HG02798 (cell line): ENCODE results near the gene SORCS2.
A peak's percentile ranks its signal among the peaks of the same experiment; 100 is the strongest.

ENCODE experiments used
- ATAC-seq: cut with Tn5 transposase; IDR thresholded peaks from one replicate; pipeline ENCODE4 v1.9.1; 2021; ENCODE audit warnings: mild to moderate bottlenecking; ENCODE audit not compliant: unreplicated experiment, poor library complexity

Gene SORCS2

DNA sequence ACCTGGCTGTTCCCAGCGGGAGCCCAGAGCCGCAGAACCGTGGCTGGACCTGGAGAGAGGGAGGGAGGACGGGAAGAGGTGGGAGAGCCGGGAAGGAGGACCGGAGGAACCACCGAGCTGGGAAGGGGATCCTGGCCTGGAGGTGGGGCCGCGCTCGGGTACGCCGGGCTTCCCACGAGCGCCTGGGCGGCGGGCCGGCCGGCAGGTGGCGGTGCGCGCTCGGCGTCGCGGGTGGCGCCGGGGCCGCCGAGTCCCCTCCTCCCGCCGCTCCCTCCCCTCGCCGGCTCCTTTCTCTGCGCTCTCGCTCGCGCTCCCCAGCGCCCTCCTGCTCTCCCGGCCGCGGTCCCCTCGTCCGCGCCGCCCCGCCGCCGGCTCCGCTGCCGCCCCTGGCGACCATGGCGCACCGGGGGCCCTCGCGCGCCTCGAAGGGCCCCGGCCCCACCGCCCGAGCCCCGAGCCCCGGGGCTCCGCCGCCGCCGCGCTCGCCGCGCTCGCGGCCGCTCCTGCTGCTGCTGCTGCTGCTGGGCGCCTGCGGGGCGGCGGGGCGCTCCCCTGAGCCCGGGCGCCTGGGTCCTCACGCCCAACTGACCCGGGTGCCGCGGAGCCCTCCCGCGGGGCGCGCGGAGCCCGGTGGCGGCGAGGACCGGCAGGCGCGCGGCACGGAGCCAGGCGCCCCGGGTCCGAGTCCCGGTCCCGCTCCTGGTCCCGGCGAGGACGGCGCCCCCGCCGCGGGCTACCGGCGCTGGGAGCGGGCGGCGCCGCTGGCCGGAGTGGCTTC, at the start of gene SORCS2:
Gene SORCS2 (plus strand): TSS at position 287 of the 778 bp plus-strand sequence.
- ATAC-seq, result peak; percentile 55

DNA sequence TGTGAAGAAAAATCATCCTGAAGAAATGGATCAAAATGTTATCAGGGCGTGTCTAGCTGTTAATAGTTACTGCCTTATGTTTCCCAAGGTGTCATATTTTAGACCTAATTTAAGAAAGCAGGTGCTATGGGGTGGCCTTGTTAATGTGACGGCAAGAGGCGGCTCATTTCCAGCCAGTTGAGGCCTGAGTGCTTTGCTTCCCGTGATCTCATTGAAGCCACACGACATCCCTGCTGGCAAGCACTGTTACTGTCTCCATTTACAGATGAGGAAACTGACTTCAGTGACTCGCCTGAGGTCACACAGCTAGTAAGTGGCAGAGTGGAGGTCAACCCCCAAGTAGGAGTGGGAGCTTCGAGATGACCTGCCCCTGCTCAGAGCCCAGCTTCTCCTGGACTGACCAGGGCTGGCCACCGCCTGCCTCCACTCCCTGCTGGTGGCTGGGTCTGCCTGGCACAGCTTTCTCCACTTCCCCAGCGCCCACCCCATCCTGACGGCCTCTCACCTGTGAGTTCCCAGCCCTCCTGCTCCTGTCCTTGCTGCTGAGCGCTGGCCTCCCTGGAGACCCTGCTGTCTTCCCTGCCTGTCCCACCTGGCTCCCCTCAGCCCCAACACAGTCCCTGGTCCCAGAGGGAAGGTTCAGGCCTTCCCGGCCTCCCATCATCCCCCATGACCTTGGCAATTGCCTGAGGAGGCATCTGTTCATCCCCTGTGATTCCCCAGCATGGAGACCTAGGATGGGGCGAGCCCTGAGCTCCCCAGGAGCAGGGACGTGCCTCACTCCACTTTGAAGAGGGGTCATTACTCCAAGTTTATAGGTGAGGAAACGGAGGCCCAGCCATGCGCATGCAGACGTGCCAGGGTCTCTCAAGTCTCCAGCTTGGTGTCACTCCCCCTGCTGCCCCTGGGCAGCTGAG, 47.7 kb upstream of the SORCS2 start:
- no peak for ATAC-seq

DNA sequence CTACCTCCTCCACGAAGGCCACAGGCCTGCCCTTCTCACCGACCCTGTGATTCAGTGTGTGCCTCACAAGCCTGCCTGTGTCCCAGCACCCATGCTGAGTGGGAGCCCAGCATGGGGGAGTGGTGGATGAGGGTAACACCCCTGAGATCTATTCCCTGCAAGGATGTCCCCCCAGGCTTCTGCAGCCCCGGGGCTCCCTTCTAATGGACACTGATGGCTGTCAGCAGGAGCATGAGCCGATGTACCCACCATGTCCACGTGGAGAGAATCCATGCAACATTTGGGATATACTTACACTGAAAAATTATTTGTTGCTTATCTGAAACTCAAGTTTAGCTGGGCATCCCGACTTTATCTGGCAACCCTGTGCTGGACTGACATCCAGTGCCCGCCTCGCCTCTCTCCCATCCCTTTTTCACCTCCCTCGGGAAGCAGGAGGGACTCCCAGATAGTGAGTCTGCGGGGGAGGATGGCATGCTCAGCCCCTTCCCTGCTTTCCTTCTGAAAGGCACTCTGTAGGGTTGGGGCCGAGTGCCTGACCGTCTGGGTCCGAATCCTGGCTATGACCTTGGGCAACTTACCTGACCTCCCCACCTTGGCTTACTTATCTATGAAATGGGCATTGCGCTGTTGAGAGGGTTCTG, 46.9 kb upstream of the SORCS2 start:
- no peak for ATAC-seq

DNA sequence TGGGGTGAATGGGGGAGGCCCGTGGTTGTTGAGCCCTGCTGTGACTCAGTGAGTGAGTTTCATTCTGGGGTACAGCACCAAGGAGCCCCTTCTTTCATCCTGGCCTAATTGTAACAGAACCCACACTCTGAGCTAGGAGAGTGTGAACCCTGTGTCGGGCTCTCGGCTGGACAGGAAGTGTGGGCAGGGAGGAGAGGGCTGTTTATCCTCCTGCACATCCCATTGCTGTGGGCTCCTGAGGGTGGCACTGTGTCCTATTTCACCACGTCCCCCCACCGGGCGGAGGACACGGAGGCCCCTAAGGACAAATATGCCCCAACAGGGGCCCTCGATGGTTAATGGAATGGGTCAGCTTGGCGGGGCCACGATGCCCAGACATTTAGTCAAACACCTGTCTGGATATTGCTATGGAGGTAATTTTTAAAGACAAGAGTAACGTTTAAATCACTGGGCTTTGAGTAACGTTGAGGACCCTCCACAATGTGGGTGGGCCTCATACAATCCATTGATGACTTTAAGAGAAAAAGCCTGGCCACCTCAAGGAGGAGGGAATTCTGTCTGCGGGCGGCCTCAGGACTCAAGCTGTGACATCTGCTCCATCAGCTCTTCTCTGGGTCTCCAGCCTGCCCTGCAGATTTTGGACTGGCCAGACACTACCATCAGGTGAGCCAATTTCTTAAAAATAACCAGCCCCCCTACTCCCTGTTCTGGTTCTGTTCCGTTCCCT, 46.1 kb upstream of the SORCS2 start:
- no peak for ATAC-seq

DNA sequence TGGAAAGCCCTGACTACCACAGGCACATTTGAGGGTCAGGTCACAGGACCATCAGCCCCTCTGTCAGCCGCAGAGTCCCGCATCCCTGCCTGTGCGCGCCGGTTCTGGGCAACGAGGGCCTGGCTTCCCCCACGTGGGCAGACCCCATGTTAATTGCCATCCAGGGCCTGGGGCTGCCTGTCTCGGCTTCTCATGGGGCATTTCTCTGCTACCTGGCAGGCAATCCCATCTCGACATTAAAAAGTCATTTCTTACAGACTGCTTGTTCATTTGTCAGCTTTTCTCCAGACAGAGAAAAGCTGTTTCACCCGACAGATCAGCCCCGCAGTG, 45.6 kb upstream of the SORCS2 start:
- no peak for ATAC-seq

DNA sequence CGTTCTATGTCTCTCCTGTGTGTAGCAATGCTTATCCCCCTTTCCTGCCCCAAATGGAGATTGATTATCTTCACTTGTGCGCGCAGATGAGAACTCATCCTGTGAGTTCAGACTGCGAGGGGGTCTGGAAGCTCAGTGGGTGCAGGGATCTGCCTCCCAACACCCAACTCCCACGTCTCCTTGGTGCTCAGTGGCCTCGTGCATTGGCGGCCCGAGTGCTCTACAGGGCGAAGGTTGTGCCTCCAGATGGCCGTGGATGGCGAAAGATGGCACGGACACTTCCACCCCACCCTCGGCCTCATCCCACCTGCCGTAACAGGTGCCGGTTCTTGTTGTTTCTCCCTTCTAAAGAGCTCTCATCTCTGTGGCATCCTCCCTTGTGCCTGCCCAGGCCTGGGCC, 45.1 kb upstream of the SORCS2 start:
- no peak for ATAC-seq

DNA sequence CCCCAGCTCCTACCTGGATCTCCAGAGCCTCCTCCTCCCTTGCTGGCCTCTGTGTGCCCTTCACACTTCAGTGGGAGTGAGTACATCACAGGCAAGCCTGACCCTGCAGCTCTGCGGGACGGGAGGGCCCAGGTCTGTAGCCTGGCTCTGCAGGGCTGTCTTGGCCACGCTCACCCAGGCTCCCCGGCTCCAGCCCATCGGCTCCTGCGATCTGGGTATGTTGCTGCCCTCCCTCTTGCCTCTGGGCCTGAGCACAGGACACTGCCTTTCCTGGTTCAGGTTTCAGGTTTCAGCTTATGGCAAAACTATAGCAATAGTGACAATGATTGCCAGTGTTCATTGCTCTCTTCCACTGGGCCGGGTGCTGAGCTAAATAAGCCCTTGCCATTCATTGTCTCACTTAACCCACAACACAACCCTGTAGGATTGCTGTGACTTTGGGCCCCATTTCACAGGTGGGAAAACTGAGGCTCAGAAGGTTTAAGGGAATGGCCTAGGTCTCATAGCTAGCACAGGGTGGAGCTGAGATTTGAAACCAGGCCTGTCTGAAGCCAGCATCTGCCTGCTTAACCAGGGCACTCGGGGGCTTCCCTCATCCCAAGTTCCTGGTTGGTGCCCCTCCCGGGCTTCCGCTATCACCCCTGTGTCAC, 44.6 kb upstream of the SORCS2 start:
- ATAC-seq, result no peak

DNA sequence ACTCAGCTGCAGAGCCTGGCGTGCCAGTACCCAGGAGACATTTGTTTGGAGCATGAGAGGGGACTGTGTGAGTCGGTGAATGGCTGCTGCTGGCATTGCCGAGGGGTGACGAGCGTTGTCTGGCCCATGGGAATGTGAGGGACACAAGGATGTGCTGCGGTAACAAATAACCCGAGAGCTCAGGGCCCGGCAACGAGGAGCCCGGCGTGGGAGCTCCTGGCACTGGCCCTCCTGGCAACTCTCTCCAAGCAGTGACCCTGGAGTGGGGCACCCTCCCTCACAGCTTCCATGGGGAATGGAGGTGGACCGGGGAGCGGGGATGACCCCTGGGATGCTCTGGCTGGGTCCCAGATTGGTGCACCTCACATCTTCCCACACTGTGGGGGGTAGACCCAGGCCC, 44.0 kb upstream of the SORCS2 start:
- no peak for ATAC-seq

DNA sequence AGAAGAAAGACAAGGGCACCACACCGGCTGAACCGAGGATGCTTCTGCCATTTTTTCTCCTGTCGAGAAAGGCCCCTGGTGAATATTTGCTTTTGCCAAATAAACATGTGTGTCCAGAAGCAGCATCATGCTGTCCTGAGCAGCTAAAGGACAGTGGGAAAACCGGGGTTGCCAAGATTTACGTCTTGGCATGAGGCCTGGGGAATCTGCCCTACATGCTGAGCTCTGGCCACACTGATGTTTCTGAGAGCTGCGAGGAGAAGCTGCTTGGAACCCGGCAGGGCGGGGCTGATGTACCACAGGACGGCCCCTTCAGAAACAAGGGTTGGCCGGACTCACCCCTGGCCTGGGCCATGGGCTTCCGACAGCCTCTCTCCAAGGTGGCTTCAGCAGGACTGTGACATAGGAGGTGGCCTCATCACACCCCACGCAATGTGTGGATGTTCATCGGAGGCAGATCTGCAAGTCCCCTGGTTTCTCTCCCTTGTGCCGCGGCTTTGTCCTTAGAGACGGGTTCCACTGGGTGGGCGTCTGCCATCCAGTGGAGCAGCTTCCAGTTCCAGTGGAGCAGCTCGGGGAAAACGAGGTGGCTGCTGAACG, 42.2 kb upstream of the SORCS2 start:
- no peak for ATAC-seq

DNA sequence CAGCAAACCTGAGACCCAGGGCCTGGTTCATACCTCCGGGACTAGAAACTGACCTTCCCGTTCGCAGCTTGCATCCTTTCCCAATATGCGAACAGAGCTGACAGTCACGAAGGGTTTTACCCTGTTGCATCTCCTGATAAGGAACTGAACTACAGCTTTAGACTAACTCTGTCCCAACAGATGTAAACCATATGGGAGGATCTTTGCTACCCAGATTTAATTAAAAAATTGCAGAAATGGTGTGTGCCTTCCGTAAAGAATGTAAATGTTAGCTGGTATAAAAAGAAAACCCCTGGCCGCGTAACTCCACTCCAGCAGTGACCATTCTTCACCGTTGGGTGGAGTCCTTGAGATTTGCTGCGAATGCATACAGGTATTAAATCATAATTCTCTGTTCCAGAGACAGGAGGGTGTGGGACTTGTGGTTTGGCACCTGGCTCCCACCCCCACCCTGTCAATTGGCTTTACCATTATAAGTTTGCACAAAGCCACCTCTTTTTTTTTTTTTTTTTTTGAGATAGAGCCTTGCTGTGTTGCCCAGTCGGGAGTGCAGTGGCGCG, 40.6 kb upstream of the SORCS2 start:
- no peak for ATAC-seq

DNA sequence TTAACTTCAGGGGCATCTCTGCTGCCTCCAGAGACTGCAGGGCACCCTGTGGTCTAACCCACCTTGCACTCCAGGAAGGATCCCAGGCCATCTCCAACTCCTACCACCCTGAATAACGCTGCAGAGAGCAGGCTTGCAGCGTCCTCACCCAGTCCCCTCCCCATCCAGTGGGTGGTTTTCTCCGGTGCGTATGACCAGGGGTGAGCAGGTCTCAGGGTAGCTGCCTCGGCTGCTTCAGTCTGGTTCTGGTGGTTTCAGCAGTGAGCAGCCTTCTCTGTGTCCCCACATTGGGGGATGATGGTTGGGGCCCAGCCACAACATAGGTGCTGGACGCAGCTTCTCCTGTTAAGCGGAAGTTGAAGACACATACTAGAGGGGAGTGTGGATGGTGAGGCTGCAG, 38.6 kb upstream of the SORCS2 start:
- no peak for ATAC-seq

DNA sequence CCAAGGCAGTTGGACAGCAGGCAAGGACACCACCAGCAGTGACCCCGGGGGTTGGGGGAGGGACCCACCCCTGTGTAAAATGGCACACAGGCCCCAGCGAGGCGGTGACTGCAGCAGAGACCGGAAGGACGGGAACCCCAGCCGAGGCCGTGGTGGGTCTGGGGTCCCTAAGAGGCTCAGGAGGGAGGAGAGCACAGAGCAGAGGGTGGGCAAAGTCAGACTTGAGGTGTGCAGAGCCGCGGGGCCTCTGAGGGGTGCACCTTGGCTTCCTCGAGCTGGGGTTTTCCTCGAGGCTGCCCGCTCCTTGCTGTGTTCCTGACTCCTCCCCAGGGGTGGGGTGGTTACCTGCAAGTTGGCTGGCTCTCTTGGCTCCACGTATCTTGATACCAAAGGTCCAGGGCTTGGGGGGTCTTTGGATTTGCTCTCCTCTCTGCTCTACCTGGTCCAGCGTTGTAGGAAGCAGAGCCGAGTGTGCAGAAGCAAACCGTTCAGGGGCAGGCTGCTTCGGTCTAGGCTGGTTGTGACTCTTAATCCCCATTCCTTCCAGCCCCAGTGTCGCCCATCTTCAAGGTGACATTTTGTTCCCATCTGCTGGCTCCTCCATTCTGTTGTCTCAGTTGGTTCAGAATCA, 37.9 kb upstream of the SORCS2 start:
- ATAC-seq, result no peak

DNA sequence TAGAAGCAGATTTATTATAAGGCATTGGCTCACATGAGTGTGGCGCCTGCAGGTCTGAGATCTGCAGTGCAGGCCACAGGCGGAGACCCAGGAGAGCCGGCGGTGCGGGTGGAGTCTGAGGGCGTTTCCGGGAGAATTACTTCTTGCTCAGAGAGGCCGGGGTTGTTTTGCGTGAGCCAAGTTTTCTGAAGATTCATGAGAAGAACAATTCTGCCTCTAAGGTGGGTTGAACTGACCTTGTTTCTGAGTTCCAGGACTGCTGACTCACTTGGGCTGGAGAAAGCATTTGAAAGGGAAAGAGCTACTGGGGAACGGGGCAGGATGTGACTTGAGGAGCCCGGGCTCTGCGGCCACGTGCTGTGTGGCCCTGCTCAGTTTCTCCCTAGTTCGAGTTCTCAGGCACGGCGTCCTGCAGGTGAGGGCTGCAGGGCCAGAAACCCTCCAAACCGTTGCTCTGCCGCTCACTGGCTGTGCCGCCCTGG, 36.7 kb upstream of the SORCS2 start:
- no peak for ATAC-seq

DNA sequence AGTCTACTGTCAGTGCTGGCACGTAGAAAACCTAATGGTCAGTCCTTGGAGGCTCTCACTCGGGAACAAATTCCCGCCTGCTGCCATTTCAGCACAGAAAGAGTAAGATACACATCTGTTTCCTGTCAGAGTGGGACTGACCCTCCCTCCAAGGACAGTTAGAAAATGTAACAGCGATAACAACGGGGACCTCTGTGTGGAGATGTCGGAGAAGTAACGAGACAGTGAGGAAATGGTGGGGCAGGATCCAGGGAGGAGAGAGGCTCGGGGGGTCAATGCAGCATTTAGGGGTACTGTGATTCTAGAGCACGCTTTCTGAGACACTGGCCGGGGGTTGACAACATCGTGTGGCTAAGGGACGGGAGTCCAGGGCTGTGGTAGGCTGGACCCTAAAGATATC, 36.0 kb upstream of the SORCS2 start:
- no peak for ATAC-seq

DNA sequence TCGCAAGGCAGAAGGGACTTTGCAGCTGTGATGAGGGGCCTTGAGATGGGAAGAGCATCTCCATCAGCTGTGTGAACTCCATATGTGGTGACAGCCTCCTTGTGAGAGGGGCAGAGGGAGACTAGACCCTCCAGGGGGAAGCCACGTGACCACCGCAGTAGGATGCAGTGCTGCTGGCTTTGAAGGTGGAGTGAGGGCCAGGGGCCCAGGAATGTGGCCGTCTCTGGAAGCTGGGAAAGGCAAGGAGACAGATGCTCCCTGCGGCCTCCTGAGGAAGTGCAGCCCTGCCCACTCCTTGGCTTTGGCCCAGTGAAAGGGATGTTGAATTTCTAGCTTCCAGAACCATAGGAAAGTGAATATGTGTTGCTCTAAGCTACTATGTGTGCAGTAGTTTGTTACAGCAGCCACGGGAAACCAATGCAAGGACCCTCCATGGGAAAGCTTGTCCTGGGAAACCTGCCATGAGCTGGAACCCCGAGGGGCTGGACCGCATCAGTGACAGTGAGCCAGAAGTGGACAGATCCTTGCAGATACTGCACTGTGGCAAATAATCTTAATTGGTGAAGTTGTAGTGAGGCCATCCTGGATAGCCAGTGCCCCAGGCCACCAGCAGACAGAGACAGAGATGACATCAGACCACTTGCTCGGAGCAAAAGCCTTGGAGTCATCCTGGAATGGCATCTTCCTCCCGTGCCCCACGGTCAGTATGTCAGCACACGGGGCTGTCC, 35.4 kb upstream of the SORCS2 start:
- no peak for ATAC-seq

DNA sequence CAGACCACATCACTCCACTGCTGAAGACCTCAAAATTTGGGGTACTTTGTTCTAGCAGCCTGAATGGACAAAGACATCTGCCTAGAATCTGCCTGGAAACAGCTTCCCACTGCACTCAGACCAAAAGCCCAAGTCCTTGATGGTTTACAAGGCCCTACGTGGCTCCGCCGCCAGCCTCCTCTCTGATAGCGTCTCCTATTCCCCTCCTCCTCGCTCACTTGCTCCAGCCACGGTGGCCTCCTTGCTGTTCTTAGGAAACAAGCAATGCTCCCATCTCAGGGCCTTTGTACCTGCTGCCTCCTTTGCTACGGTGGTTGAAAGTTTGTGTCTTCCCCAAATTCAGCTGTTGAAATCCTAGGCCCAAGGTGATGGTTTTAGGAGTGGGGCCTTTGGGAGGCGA, 34.7 kb upstream of the SORCS2 start:
- no peak for ATAC-seq

DNA sequence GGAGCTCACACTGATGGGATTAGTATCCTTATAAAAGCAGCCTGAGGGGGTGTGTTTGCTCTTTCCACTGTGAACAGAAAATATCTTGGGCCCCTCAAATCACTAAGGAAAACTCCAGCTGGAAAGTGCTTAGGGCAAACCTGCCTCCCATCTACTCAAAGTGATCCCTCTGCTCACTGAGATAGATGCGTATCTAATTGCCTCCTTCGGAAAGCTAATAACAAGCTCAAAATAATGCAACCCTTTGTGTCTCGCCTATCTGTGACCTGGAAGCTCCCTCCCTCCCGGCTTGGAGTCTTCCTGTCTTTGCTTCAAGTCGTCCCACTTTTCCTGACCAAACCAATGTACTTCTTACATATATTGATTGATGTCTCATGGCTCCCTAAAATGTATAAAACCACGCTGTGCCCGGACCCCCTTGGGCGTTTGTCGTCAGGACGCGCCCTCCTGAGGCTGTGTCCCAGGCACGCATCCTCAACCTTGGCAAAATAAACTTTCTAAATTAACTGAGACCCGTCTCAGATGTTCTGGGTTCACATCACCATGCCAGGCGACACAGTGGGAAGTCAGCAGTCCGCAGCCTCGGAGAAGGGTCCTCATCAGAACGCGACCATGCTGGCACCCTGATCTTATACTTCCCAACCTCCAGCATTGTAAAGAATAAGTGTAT, 34.1 kb upstream of the SORCS2 start:
- no peak for ATAC-seq

DNA sequence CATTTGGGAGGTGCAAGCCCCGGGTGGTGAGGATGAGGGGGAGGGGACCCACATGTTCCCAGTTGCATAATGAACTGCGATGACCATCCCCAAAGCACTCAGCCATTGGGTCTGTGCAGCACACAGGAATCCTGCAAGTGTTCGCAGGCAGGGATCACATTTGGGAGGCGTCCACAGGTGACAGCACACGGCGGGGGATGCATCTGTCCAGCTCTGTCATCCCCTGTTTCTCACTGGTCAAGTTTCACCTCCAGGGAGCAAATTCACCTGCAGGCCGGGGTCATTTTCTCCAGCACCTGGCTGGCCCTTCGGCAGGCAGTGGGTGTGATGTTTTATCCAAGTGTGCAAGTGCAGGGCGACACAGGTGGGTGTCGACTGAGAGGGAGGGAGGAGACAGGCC, 33.3 kb upstream of the SORCS2 start:
- no peak for ATAC-seq
